Measurements from ENCODE around the gene UTP11.
"Not testable (repeated sequence)": the region's sequence is repeated elsewhere in the genome, so short reads cannot be mapped to it uniquely, and the experiment has no call there.

The UTP11 gene

DNA sequence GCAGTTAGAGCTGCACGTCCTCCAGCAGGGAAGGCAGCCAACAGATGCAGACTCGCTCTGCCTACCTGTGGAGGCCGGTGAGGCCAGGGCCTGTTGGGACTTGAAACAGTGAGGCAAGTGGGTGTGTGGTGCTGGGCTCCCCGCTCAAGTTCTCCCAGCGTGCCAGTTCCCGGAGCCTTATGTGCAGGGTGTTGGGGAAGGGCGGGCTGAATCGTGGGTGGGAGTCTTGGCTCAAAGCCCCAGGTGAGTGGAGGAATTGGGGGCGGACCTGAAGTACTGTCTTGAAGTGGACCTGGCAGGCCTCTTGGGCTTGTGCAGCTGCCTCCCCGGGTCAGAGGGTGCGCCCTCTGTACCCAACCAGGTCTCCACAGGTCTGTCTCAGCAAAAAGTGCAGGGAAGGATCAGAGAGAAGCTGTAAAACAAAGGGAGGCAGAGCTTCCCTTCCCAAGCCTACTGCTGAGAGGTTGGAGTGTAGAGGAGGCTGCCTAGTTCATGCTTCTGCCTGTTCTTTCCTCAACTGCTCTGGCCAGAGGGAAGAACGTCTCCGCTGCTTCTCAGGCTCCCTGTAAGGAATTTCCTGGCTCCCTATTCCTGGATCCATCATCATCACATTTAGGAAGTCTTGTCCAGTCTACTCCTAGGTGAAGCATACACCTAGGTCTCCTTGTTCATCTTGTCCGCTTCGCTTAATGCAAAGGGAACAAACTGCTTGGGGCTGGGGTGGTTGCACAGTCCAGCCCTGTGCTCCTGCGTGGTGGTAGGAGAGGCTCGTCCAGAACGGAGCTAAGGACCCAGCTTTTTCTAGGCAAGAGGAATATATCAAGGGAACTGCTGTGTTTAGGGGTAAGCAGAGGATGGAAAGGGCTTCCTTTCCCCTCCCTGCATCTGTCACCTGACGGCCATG, 14.9 kb downstream of the UTP11 start:
- no peak for DNase-seq (ENCODE audit: low read depth in 2 of 3, low spot score in 1 of 3)

GRCh38 chr1:38028105-38028591, 15.6 kb downstream of the UTP11 start:
- DNase-seq (ENCODE audit: low read depth in 2 of 3, low spot score in 1 of 3): peak; percentile 77 to 81 (median 78)

GRCh38 chr1:38028671-38029070, 16.1 kb downstream of the UTP11 start:
- no peak for DNase-seq (ENCODE audit: low read depth in 2 of 3, low spot score in 1 of 3)

DNA sequence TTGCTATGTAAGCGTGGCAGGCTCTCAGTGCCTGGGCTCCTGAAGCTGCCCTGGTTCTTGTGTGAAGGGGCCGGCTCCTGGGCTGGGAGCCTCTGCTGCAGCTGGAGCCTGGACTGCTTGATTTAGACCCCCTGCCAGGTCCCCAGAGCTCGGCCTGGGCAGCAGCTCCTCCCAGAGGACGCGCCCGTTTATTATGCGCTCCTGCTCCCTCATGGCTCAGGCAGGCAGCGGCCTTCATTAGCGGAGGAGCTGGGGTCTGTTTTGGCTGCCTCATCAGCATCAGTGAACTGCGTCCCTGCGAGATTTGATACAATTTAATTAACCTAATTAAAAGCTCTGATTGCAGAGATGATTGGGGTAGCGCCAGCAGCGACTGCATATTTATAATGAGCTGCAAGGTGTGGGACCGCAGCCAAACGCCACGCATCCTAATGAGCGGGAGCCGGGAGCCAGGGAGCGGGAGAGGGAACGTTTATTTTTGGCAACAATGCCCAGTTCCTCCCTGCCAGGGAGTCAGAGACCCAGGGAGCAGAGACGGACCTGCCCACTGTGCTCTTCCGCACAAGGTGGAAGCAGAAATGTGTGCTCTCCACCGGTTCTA, 16.6 kb downstream of the UTP11 start:
- no peak for DNase-seq (ENCODE audit: low read depth in 2 of 3, low spot score in 1 of 3)

DNA sequence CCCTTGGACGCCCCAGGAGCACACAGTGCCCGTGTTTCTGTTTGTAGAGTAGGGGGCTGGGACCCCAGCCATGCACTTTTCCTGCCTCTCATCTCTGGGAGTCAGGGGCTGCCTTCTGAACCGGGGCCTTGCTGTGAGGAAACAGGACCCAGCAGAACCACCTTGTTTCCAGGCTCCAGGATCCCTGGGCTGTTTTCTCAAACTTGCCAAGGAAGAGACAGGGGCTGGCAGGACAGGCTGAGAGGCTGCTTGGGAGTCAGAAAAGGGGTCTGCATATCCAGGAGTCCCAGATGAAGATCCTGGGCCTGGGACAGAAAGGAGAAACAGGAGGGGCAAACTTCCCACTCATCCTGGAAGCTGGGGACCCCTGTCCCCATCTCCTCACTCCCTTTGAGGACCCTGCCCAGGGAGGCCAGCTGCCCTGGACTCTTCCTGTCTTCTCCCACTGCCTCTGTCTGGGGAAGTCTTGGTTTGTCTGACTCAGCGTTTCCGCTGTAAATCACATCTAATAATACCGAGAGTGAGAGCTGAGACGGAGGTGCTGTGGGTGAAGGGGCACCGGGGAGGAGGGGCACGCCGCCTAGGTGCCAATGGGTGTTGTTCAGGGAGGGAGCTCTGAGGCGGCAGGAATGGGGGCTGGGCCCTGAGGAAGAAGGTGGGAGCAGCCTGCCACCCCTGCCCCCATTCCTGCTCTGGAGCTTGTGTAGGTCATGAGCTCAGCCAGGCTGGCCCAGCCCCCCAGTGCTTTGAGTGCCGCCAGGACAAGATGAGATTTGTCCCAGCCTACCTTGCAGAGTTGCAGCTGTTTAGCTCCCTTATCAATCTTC, 17.4 kb downstream of the UTP11 start:
- DNase-seq (ENCODE audit: low read depth in 2 of 3, low spot score in 1 of 3): peak; percentile 67 to 77 (median 72)

GRCh38 chr1:38030596-38031512, 18.3 kb downstream of the UTP11 start:
- DNase-seq (ENCODE audit: low read depth in 2 of 3, low spot score in 1 of 3): no peak

GRCh38 chr1:38031513-38031866, 19.0 kb downstream of the UTP11 start:
- no peak for DNase-seq (ENCODE audit: low read depth in 2 of 3, low spot score in 1 of 3)

DNA sequence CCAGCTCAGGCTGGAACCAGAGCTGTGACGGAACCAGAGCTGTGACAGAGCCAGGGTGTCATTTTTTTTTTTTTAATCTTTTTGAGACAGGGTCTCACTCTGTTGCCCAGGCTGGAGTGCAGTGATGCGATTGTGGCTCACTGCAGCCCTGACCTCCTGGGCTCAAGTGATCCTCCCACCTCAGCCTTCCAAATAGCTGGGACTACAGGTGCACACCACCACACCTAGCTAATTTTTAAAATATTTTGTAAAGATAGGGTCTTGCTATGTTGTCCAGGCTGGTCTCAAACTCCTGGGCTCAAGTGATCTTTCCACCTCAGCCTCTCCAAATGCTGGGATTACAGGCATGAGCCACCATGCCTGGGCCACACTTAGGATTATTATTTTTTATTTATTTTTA, 20.5 kb downstream of the UTP11 start:
- not testable (repeated sequence) for DNase-seq (ENCODE audit: low read depth in 2 of 3, low spot score in 1 of 3)

DNA sequence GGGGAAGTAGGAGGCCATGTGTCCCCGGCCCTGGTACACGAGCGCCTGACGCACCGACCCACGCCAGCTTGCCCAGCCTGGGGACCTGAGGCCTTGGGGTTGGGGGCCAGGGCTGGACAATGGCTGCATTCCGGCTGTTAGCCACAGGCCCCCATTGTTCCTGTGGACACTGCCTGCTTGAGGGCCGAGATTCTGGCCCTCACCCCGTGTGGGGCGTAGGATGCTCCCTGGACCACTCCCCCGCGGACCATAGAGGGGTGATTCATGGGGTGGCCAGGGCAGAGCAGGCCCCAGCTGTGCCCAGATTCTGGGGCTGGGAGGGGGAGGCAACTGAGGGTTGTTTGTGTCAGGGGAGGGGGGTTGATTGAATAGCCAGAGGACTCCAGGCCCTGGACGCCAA, 22.3 kb downstream of the UTP11 start:
- no peak for DNase-seq (ENCODE audit: low read depth in 2 of 3, low spot score in 1 of 3)

- DNase-seq (ENCODE audit: low read depth in 2 of 3, low spot score in 1 of 3): no peak
Observed at GRCh38 chr1:38037221-38037939, 24.8 kb downstream of the UTP11 start.

DNA sequence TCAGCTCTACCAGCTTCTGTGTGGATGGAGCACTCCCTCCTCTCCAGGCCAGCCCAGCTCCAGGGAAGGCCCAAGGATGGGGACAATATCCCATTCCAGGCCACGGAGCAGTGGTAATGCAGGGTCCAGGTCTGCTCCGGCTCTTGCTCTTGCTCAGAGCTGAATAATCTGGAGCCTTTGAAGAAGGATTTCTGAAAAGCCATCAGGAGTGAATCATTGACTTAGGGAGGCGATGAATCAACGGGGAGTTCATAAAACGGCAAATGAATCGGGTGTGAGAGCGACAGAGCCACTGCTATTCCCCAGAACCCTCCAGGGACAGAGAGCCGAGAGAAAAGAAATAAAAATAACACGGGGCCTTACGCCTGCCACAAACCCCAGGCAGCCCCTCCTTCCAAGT, 26.3 kb downstream of the UTP11 start:
- no peak for DNase-seq (ENCODE audit: low read depth in 2 of 3, low spot score in 1 of 3)

GRCh38 chr1:38039331-38040088, 27.0 kb downstream of the UTP11 start:
- DNase-seq (ENCODE audit: low read depth in 2 of 3, low spot score in 1 of 3): no peak

- DNase-seq (ENCODE audit: low read depth in 2 of 3, low spot score in 1 of 3): no peak
Observed at GRCh38 chr1:38041936-38042834, 29.7 kb downstream of the UTP11 start.

- no peak for DNase-seq (ENCODE audit: low read depth in 2 of 3, low spot score in 1 of 3)
Observed at GRCh38 chr1:38043036-38043747, 30.7 kb downstream of the UTP11 start.

DNA sequence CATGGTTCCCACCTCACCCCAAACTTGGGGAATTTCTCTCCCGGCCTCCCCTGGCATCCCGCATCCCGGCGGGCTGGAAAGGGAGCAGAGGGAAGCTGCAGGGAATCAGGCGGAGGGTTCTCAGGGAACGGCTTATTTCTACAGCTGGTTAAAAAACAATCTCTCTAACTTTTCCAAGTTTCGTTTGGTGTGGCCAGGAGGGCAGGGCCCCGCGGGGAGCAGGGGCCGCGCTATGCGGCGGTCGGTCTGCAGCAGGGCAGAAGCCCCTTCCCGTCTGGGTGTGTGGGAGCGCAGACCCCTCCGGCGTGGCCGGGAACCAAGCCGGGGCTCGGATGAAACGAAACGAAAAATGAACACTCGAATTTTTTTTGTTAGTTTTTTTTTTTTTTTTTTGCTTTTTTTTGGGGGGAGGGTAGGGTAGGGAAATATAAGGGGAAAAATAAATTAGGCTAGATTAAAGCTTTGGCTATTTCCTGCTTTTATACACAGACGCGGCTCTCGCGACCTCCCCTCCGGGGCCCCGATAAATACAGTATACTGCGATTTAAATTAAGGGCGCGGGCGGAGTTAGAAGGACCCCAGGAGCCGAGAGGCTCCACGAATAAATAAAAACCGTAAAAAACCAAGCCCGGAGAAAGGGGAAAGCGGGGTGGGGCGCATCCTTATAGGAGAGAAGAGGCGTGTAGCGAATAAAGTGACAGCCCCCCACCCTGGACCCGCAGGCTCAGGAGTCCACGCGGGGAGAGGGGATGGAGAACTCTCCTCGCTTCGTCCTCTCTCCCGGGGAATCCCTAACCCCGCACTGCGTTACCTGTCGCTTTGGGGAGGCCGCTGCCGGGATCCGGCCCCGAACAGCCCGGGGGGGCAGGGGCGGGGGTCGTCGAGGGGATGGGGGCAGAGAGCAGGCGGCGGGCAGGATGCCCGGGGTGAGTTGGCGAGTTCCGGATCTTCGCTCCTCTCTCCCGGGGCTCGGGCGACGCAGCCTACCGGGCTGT, 32.0 kb downstream of the UTP11 start:
- DNase-seq (ENCODE audit: low read depth in 2 of 3, low spot score in 1 of 3): no peak

Measured in stimulated activated CD4-positive, alpha-beta T cell treated with anti-CD3 and anti-CD28 coated beads, Interleukin-12 subunit alpha, Interleukin-12 subunit beta, amount 100 ng/mL, for 48 hours (primary cell).